H1 (cell line): ENCODE results near the gene GLTP. TPM values are rescaled to one million over a fixed set of nuclear protein-coding genes. Genes with fewer than 3 reads are reported as not detected.
A peak's percentile ranks its signal among the peaks of the same experiment; 100 is the strongest.

Source experiments
- CTCF ChIA-PET: fragments of 300-600 bp; sonication (Branson Sonifier 250); formaldehyde crosslinking; loops from one replicate; lab custom pipeline; 2021; ENCODE audit not compliant: partially characterized antibody; lab: Charles Lee
- POLR2A ChIA-PET: fragments of 300-600 bp; sonication (Branson Sonifier 250); formaldehyde crosslinking; loops from one replicate; lab custom pipeline; 2021; ENCODE audit warnings: inconsistent platforms; ENCODE audit not compliant: partially characterized antibody; lab: Charles Lee
- DNase-seq, 2 experiments: peaks; one replicate each; pipeline versions ENCODE4 v3.0.0 to v3.0.0-alpha.2; 2010 to 2022; ENCODE audit warnings: low spot score in 2 of 2, low read depth in 1 of 2, mixed read lengths in 1 of 2
- FAIRE-seq: peaks from 2 replicates; lab custom pipeline; 2011; peaks lifted over from hg19 to GRCh38; lab: Jason Lieb, UNC
- H2AFZ ChIP-seq: 2 replicates; pipeline ENCODE4 v1.8.1; 2012; ENCODE audit warnings: low read length, inconsistent platforms
- H2AK5ac ChIP-seq: 2 replicates; pipeline ENCODE4 v1.6.1; 2013; ENCODE audit warnings: low read depth, low read length
- H2BK120ac ChIP-seq: replicated peaks from 2 replicates; pipeline ENCODE3; 2013; ENCODE audit warnings: low read depth, low read length, inconsistent platforms
- H2BK12ac ChIP-seq: 2 replicates; pipeline ENCODE4 v1.6.1; 2013; ENCODE audit warnings: low read depth, low read length
- H2BK15ac ChIP-seq: 2 replicates; pipeline ENCODE4 v1.6.1; 2013; ENCODE audit warnings: low read length
- H2BK20ac ChIP-seq: 2 replicates; pipeline ENCODE4 v1.6.1; 2013; ENCODE audit warnings: low read length
- H2BK5ac ChIP-seq: 2 replicates; pipeline ENCODE4 v1.6.1; 2013; ENCODE audit warnings: low read depth, low read length
- H3K14ac ChIP-seq: 2 replicates; pipeline ENCODE4 v1.6.1; 2013; ENCODE audit warnings: inconsistent platforms; ENCODE audit not compliant: insufficient read length
- H3K18ac ChIP-seq: 2 replicates; pipeline ENCODE4 v1.6.1; 2013; ENCODE audit warnings: low read length; ENCODE audit errors: extremely low read depth
- H3K23ac ChIP-seq: 2 replicates; pipeline ENCODE4 v1.6.1; 2013; ENCODE audit warnings: inconsistent platforms; ENCODE audit not compliant: insufficient read length
- H3K23me2 ChIP-seq: 2 replicates; pipeline ENCODE4 v1.6.1; 2013; ENCODE audit warnings: low read depth, low read length
- H3K27ac ChIP-seq: 2 replicates; pipeline ENCODE4 v1.6.1; 2011; ENCODE audit warnings: low read depth, low read length, inconsistent platforms
- H3K27me3 ChIP-seq, 4 experiments: replicated peaks in 1 of 4; 1 replicate in 1 of 4; 2 replicates in 3 of 4; pipeline versions ENCODE4 v1.6.1 to v1.8.1; 2011 to 2013; ENCODE audit warnings: low read length in 3 of 4, mild to moderate bottlenecking in 3 of 4, inconsistent platforms in 2 of 4, mixed read lengths in 2 of 4, moderate library complexity in 1 of 4; ENCODE audit not compliant: control insufficient read depth in 3 of 4, insufficient read depth in 3 of 4; ENCODE audit errors: extremely low read depth in 1 of 4
- H3K36me3 ChIP-seq, 4 experiments: 2 replicates each; pipeline versions ENCODE4 v1.6.1 to v1.8.1; 2011 to 2013; ENCODE audit warnings: mild to moderate bottlenecking in 4 of 4, low read length in 3 of 4, moderate library complexity in 2 of 4, control low read depth in 1 of 4, inconsistent platforms in 1 of 4; ENCODE audit not compliant: insufficient read depth in 4 of 4, control insufficient read depth in 2 of 4
- H3K4ac ChIP-seq: replicated peaks from 2 replicates; pipeline ENCODE3; 2013; ENCODE audit warnings: low read length, low read depth, mixed read lengths, inconsistent platforms; ENCODE audit not compliant: insufficient read length
- H3K4me1 ChIP-seq, 4 experiments: replicated peaks in 1 of 4; 1 replicate in 1 of 4; 2 replicates in 3 of 4; pipeline versions ENCODE4 v1.6.1 to v1.8.1; 2011 to 2013; ENCODE audit warnings: low read length in 3 of 4, inconsistent platforms in 2 of 4, mixed read lengths in 1 of 4; ENCODE audit not compliant: insufficient read depth in 4 of 4, control insufficient read depth in 3 of 4
- H3K4me2 ChIP-seq, 2 experiments: 2 replicates each; pipeline versions ENCODE4 v1.6.1 to v1.8.1; 2011 to 2013; ENCODE audit warnings: low read depth in 2 of 2, low read length in 2 of 2, control low read depth in 1 of 2, inconsistent platforms in 1 of 2, mild to moderate bottlenecking in 1 of 2; ENCODE audit not compliant: insufficient read depth in 1 of 2
- H3K4me3 ChIP-seq, 4 experiments: fragments of 200-600, 300-600 bp in 1 of 4; sonication (generic), shearing (Covaris generic), sonication (Bioruptor Twin) in 1 of 4; 2 replicates each; pipeline versions ENCODE4 v1.5.1 to v1.8.1; 2011 to 2016; ENCODE audit warnings: low read length in 4 of 4, low read depth in 3 of 4, control low read depth in 2 of 4, inconsistent platforms in 2 of 4, mild to moderate bottlenecking in 2 of 4, mixed read lengths in 1 of 4, moderate library complexity in 1 of 4; ENCODE audit not compliant: insufficient read depth in 2 of 4; ENCODE audit errors: extremely low read depth in 1 of 4
- H3K56ac ChIP-seq: replicated peaks from 2 replicates; pipeline ENCODE3; 2013; ENCODE audit warnings: low read depth, mild to moderate bottlenecking, mixed read lengths, low read length, inconsistent platforms; ENCODE audit not compliant: insufficient read length
- H3K79me1 ChIP-seq: 2 replicates; pipeline ENCODE4 v1.6.1; 2013; ENCODE audit warnings: low read depth, low read length, control low read depth
- H3K79me2 ChIP-seq, 2 experiments: 2 replicates each; pipeline versions ENCODE4 v1.6.1 to v1.8.1; 2012 to 2013; ENCODE audit warnings: low read length in 2 of 2, mild to moderate bottlenecking in 2 of 2, inconsistent platforms in 1 of 2; ENCODE audit not compliant: insufficient read depth in 2 of 2, control insufficient read depth in 1 of 2
- H3K9ac ChIP-seq, 4 experiments: replicated peaks in 1 of 4; 1 replicate in 1 of 4; 2 replicates in 3 of 4; pipeline versions ENCODE4 v1.6.1 to v1.8.1; 2011 to 2013; ENCODE audit warnings: low read depth in 3 of 4, low read length in 3 of 4, control low read depth in 2 of 4, mild to moderate bottlenecking in 2 of 4, moderate library complexity in 2 of 4, inconsistent platforms in 1 of 4; ENCODE audit errors: extremely low read depth in 1 of 4
- H3K9me3 ChIP-seq, 2 experiments: 2 replicates each; pipeline versions ENCODE4 v1.6.1 to v1.8.1; 2012 to 2013; ENCODE audit warnings: mild to moderate bottlenecking in 2 of 2, moderate library complexity in 2 of 2, control low read depth in 1 of 2, inconsistent platforms in 1 of 2, low read depth in 1 of 2, low read length in 1 of 2, mixed read lengths in 1 of 2; ENCODE audit not compliant: insufficient read depth in 2 of 2
- H4K20me1 ChIP-seq, 2 experiments: replicated peaks in 1 of 2; 2 replicates each; pipeline versions ENCODE3 to v1.8.1; 2011 to 2013; ENCODE audit warnings: inconsistent platforms in 2 of 2, low read length in 2 of 2, mild to moderate bottlenecking in 1 of 2; ENCODE audit not compliant: insufficient read depth in 2 of 2, control insufficient read depth in 1 of 2
- H4K5ac ChIP-seq: 2 replicates; pipeline ENCODE4 v1.6.1; 2013; ENCODE audit warnings: low read length, low read depth, mixed read lengths, inconsistent platforms; ENCODE audit not compliant: insufficient read length
- H4K8ac ChIP-seq: 2 replicates; pipeline ENCODE4 v1.8.0; 2013; ENCODE audit warnings: mild to moderate bottlenecking, moderate library complexity, low read length, inconsistent platforms; ENCODE audit not compliant: insufficient read depth; ENCODE audit errors: extremely low read depth
- H4K91ac ChIP-seq: replicated peaks from 2 replicates; pipeline ENCODE3; 2013; ENCODE audit warnings: low read length, mixed read lengths, inconsistent platforms; ENCODE audit not compliant: insufficient read length
- ASH2L ChIP-seq: fragments of 200-600, 300-600 bp; sonication (generic); IDR thresholded peaks from one replicate; pipeline ENCODE4 v1.7.1; 2017; ENCODE audit warnings: low read length
- BRCA1 ChIP-seq: IDR thresholded peaks from 2 replicates; pipeline ENCODE4 v1.6.1; 2012; ENCODE audit warnings: low read depth, low read length, improper control_type of control experiment
- CBX8 ChIP-seq: fragments of 300-800, 300-1000 bp; sonication (generic); IDR thresholded peaks from 2 replicates; pipeline ENCODE4 v1.7.1; 2016; ENCODE audit warnings: low read depth, low read length, borderline replicate concordance
- CEBPB ChIP-seq: IDR thresholded peaks from 2 replicates; pipeline ENCODE4 v1.6.1; 2012; ENCODE audit warnings: low read depth, low read length
- CTCF ChIP-seq, 3 experiments: IDR thresholded peaks; 1 replicate in 2 of 3; 2 replicates in 1 of 3; pipeline versions ENCODE4 v1.5.1 to v1.6.1; 2011; ENCODE audit warnings: low read length in 3 of 3, mild to moderate bottlenecking in 3 of 3, inconsistent platforms in 2 of 3, low read depth in 1 of 3, moderate library complexity in 1 of 3; ENCODE audit not compliant: insufficient read depth in 1 of 3; ENCODE audit errors: control extremely low read depth in 1 of 3
- RAD21 ChIP-seq, 2 experiments: IDR thresholded peaks in 1 of 2; conservative IDR thresholded peaks in 1 of 2; 2 replicates each; pipeline ENCODE4 v1.6.1; 2011; ENCODE audit warnings: low read depth in 2 of 2, low read length in 2 of 2, improper control_type of control experiment in 1 of 2, inconsistent platforms in 1 of 2, mild to moderate bottlenecking in 1 of 2, moderate library complexity in 1 of 2
- RXRA ChIP-seq: IDR thresholded peaks from 2 replicates; pipeline ENCODE4 v1.6.1; 2011; ENCODE audit warnings: low read depth, mild to moderate bottlenecking, low read length, moderate library complexity; ENCODE audit not compliant: insufficient read depth
- SP2 ChIP-seq: IDR thresholded peaks from 2 replicates; pipeline ENCODE4 v1.6.1; 2012; ENCODE audit warnings: mild to moderate bottlenecking, low read length, inconsistent platforms
- TAF7 ChIP-seq: optimal IDR thresholded peaks from 2 replicates; pipeline ENCODE3; 2011; ENCODE audit warnings: low read depth, mild to moderate bottlenecking, inconsistent platforms, low read length, moderate library complexity, borderline replicate concordance
- YY1 ChIP-seq: IDR thresholded peaks from 2 replicates; pipeline ENCODE4 v1.6.1; 2011; ENCODE audit warnings: low read depth, mild to moderate bottlenecking, low read length
- ZNF274 ChIP-seq: IDR thresholded peaks from 2 replicates; pipeline ENCODE4 v1.7.0; 2012; ENCODE audit warnings: low read length, borderline replicate concordance; ENCODE audit errors: extremely low read depth
- WGBS, 2 experiments: shearing (Covaris generic) in 1 of 2; methylation state at CpG; one replicate each; pipeline versions ENCODE4 v1.1.6 to v1.1.7; 2013 to 2015; ENCODE audit warnings: low lambda C conversion rate in 2 of 2, mixed read lengths in 2 of 2, inconsistent platforms in 1 of 2, low coverage in 1 of 2, missing lambda C conversion rate in 1 of 2; ENCODE audit not compliant: insufficient replicate concordance in 2 of 2, insufficient coverage in 1 of 2, insufficient read length in 1 of 2; ENCODE audit errors: extremely low coverage in 1 of 2, missing lambda C conversion rate in 1 of 2; 5-methylcytosine and 5-hydroxymethylcytosine counted together
- polyA plus RNA-seq, 7 experiments: library from polyadenylated mRNA; depleted of rRNA in 3 of 7; stranded (reverse) in 5 of 7; unstranded in 2 of 7; fragments of >200 nt in 5 of 7; fragments of 200-250 nt in 2 of 7; gene quantifications; 1 replicate in 5 of 7; 2 replicates in 1 of 7; 4 replicates in 1 of 7; pipeline versions ENCODE4 v1.2.1 to v1.2.3, GENCODE V29; 2011 to 2013; ENCODE audit warnings: missing spikeins in 2 of 7, mixed read lengths in 2 of 7
- total RNA-seq: library from RNA; stranded (reverse); fragmentation: NEBNext Ultra II Directional; extraction: Animal tissue kit (Norgen Biotek cat#: 25700); gene quantifications from 2 replicates; pipeline ENCODE4 v1.2.1, GENCODE V29; 2021

Gene GLTP
- total and polyA plus RNA-seq, 2 of the 8 experiments (the other 6 are each of a cell fraction or from before 2014, with no cell fraction given), result 9.8 to 26.1 TPM

DNA sequence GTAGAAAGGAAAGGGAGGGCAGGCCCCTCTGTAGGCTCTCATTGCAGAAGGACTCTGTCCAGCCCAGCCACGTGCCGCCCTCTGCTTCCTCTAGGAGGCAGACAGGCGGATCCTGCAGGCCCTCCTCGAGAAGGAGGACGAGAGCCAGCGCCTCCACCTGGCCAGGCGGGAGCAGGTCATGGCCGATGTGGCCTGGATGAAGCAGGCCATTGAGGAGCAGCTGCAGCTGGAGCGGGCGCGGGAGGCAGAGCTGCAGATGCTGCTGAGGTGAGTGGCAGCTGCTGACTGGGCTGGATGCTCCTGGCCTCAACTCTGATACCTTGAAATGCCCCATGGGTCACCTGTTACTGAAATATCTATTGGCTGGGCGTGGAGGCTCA, 30.6 kb upstream of the GLTP start:
- no peak overlapping the region for H3K56ac ChIP-seq
- H2AK5ac ChIP-seq, result no peak overlapping the region
- no peaks in the 10 kb centered on the region for H3K9me3 ChIP-seq
- no peak overlapping the region for H3K4me3 ChIP-seq
- H3K14ac ChIP-seq, result no peak overlapping the region
- H3K79me2 ChIP-seq, result no peaks in the 10 kb centered on the region
- H4K5ac ChIP-seq, result no peak overlapping the region
- FAIRE-seq (peak; percentile 24), DNase-seq (peak; percentile 60 to 87)
- no peaks in the 10 kb centered on the region; a peak in 2 of 8 replicates for H3K36me3 ChIP-seq
- H3K9ac ChIP-seq, result no peak overlapping the region
- WGBS, 2 experiments, result 29% methylated on average over 12 of the region's 12 CpGs; no CpG with 5 or more reads in 1 of the 2 experiments
- H4K20me1 ChIP-seq, result no peaks in the 10 kb centered on the region
- H3K23ac ChIP-seq, result no peak overlapping the region
- H3K4me1 ChIP-seq, result no peaks in the 10 kb centered on the region; a peak in 1 of 7 replicates
- H2BK20ac ChIP-seq, result no peak overlapping the region
- no peak overlapping the region for H2BK120ac ChIP-seq
- H2BK12ac ChIP-seq, result no peak overlapping the region
- H2AFZ ChIP-seq, result no peak overlapping the region
- H3K4me2 ChIP-seq, result no peak overlapping the region
- H2BK15ac ChIP-seq, result no peak overlapping the region
- no peak overlapping the region for H3K18ac ChIP-seq
- no peak overlapping the region for H3K4ac ChIP-seq
- no peaks in the 10 kb centered on the region for H3K23me2 ChIP-seq
- H4K91ac ChIP-seq, result no peak overlapping the region
- ChIA-PET POLR2A (interaction anchor here (1.0 to 1.8 kb wide), 4 partner anchors 9 to 177 kb away, joined by 3 to 6 read pairs (median 4); no protein-coding TSS in a partner anchor), CTCF (interaction anchor here (0.6 to 9.1 kb wide), 32 partner anchors 8 to 325 kb away, joined by 3 to 114 read pairs (median 5); partner anchors contain the start of gene TCHP)
- H2BK5ac ChIP-seq, result no peak overlapping the region
- no peak overlapping the region for H3K27ac ChIP-seq
- H3K27me3 ChIP-seq, result peaks cover 0 to 17% (median 7%) of the 10 kb centered on the region in 4 experiments; a peak in 3 of 7 replicates
- H3K79me1 ChIP-seq, result no peaks in the 10 kb centered on the region
- no peak overlapping the region for H4K8ac ChIP-seq
- TF ChIP-seq BRCA1 (no peak), TAF7 (peak; percentile 81), ASH2L (no peak), RXRA (no peak), SP2 (no peak), CTCF (IDR thresholded peaks at IDR 0.05; ENCODE audit: control extremely low read depth in 1 of 3, insufficient read depth in 1 of 3, low read depth in 1 of 3, low read length in 3 of 3) (peak; percentile 99 to 100 (median 99)), CBX8 (no peak), CEBPB (no peak), ZNF274 (no peak), YY1 (peak; percentile 80), RAD21 (IDR thresholded peaks at IDR 0.05 in 1 of 2, conservative IDR thresholded peaks at IDR 0.05 in 1 of 2; ENCODE audit: low read depth in 2 of 2, low read length in 2 of 2) (peak; percentile 72 to 83)
